ENCODE measurements around the gene ERFE. TPM values are rescaled to one million over a fixed set of nuclear protein-coding genes. Genes with fewer than 3 reads are reported as not detected.

ERFE gene
- total RNA-seq, 5 donors from 2014 or later (not counting 1 experiment from before 2014, with no cell fraction given), result not detected

GRCh38 chr2:238140040-238140439 is 18.7 kb upstream of the ERFE start:
- Histone ChIP-seq H3K36me3 (ENCODE audit: control insufficient read depth in 2 of 2, extremely low read depth in 1 of 2, insufficient read depth in 1 of 2, low read length in 1 of 2) (no peaks in the 10 kb centered on the region), H3K27me3 (replicated peaks in 1 of 2; ENCODE audit: control insufficient read depth in 2 of 2, extremely low read depth in 1 of 2, insufficient read depth in 2 of 2, low read length in 1 of 2) (peaks cover 0 to 2% of the 10 kb centered on the region in 2 experiments), H3K4me3 (ENCODE audit: control insufficient read depth in 1 of 2, extremely low read depth in 1 of 2, low read length in 1 of 2) (no peak overlapping the region), H3K9me3 (no peaks in the 10 kb centered on the region), H3K27ac (ENCODE audit: low read length) (no peak overlapping the region), H3K4me1 (ENCODE audit: control insufficient read depth in 1 of 2, extremely low read depth in 1 of 2, insufficient read depth in 2 of 2, low read length in 2 of 2) (peaks cover 0 to 14% of the 10 kb centered on the region in 2 experiments)
- ChIA-PET CTCF (interaction anchor here in 1 of 2 donors (0.7 kb wide), 1 partner anchor 280 kb away, joined by 4 read pairs; no protein-coding TSS in a partner anchor), POLR2A (no interaction called here)
- H3K4me1 Mint-ChIP-seq, result peaks cover 6 to 9% (median 8%) of the 10 kb centered on the region in 3 donors
- no peaks in the 10 kb centered on the region for H3K27me3 Mint-ChIP-seq
- H3K36me3 Mint-ChIP-seq, result no peaks in the 10 kb centered on the region
- no peaks in the 10 kb centered on the region for H3K9me3 Mint-ChIP-seq
- no peak overlapping the region for H3K4me3 Mint-ChIP-seq
- 90% methylated on average over 3 of the region's 7 CpGs for WGBS (ENCODE audit: insufficient coverage)
- H3K27ac Mint-ChIP-seq, result no peak overlapping the region
- no peak for ATAC-seq (replicated peaks in 1 of 4)
- DNase-seq, result no peak

DNA sequence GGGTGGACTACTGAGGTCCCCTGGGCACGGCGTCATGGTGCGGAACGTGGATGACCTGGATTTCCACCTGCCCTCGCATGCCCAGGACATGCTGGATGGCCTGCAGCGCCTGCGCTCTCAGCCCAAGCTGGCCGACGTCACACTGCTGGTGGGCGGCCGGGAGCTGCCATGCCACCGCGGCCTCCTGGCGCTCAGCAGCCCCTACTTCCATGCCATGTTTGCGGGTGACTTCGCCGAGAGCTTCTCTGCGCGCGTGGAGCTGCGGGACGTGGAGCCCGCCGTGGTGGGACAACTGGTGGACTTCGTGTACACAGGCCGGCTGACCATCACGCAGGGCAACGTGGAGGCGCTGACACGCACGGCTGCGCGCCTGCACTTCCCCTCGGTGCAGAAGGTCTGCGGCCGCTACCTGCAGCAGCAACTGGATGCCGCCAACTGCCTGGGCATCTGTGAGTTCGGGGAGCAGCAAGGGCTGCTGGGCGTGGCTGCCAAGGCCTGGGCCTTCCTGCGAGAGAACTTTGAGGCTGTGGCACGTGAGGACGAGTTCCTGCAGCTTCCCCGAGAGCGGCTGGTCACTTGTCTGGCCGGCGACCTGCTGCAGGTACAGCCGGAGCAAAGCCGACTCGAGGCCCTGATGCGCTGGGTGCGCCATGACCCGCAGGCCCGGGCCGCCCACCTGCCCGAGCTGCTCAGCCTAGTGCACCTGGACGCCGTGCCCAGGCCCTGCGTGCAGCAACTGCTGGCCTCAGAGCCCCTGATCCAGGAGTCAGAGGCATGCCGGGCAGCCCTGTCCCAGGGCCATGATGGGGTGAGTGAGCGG is 17.8 kb upstream of the ERFE start:
- Mint-ChIP-seq H3K27me3 (no peaks in the 10 kb centered on the region), H3K27ac (no peak overlapping the region), H3K9me3 (no peaks in the 10 kb centered on the region), H3K4me1 (peaks cover 6 to 9% (median 8%) of the 10 kb centered on the region in 3 donors), H3K4me3 (no peak overlapping the region), H3K36me3 (no peaks in the 10 kb centered on the region)
- no peak for DNase-seq
- Histone ChIP-seq H3K36me3 (ENCODE audit: control insufficient read depth in 2 of 2, extremely low read depth in 1 of 2, insufficient read depth in 1 of 2, low read length in 1 of 2) (no peaks in the 10 kb centered on the region), H3K27ac (ENCODE audit: low read length) (no peak overlapping the region), H3K27me3 (replicated peaks in 1 of 2; ENCODE audit: control insufficient read depth in 2 of 2, extremely low read depth in 1 of 2, insufficient read depth in 2 of 2, low read length in 1 of 2) (peaks cover 0 to 2% of the 10 kb centered on the region in 2 experiments), H3K4me1 (ENCODE audit: control insufficient read depth in 1 of 2, extremely low read depth in 1 of 2, insufficient read depth in 2 of 2, low read length in 2 of 2) (peaks cover 0 to 14% of the 10 kb centered on the region in 2 experiments), H3K9me3 (no peaks in the 10 kb centered on the region), H3K4me3 (ENCODE audit: control insufficient read depth in 1 of 2, extremely low read depth in 1 of 2, low read length in 1 of 2) (no peak overlapping the region)
- no peak for ATAC-seq (replicated peaks in 1 of 4)
- ChIA-PET POLR2A (no interaction called here), CTCF (no interaction called here)
- WGBS (ENCODE audit: insufficient coverage), result 92% methylated on average over 55 of the region's 60 CpGs

GRCh38 chr2:238141541-238142318 is 17.0 kb upstream of the ERFE start:
- Histone ChIP-seq H3K36me3 (ENCODE audit: control insufficient read depth in 2 of 2, extremely low read depth in 1 of 2, insufficient read depth in 1 of 2, low read length in 1 of 2) (no peaks in the 10 kb centered on the region), H3K9me3 (no peaks in the 10 kb centered on the region), H3K4me3 (ENCODE audit: control insufficient read depth in 1 of 2, extremely low read depth in 1 of 2, low read length in 1 of 2) (no peak overlapping the region), H3K4me1 (ENCODE audit: control insufficient read depth in 1 of 2, extremely low read depth in 1 of 2, insufficient read depth in 2 of 2, low read length in 2 of 2) (peaks cover 0 to 14% of the 10 kb centered on the region in 2 experiments), H3K27me3 (replicated peaks in 1 of 2; ENCODE audit: control insufficient read depth in 2 of 2, extremely low read depth in 1 of 2, insufficient read depth in 2 of 2, low read length in 1 of 2) (peaks cover 0 to 2% of the 10 kb centered on the region in 2 experiments), H3K27ac (ENCODE audit: low read length) (no peak overlapping the region)
- DNase-seq, result peak in 2 of 35 experiments; percentile 13 to 26
- peak in 2 of 4 experiments; percentile 25 to 32 for ATAC-seq (replicated peaks in 1 of 4)
- Mint-ChIP-seq H3K9me3 (no peaks in the 10 kb centered on the region), H3K27ac (peak overlapping the region; percentile 66 to 76), H3K27me3 (no peaks in the 10 kb centered on the region), H3K36me3 (no peaks in the 10 kb centered on the region), H3K4me1 (peaks cover 6 to 9% (median 8%) of the 10 kb centered on the region in 3 donors), H3K4me3 (no peak overlapping the region)
- ChIA-PET CTCF (interaction anchor here in 1 of 2 donors (0.6 kb wide), 1 partner anchor 215 kb away, joined by 3 read pairs; no protein-coding TSS in a partner anchor), POLR2A (no interaction called here)
- 66% methylated on average over 6 of the region's 10 CpGs for WGBS (ENCODE audit: insufficient coverage)

GRCh38 chr2:238142382-238143205 is 16.2 kb upstream of the ERFE start:
- H3K4me3 Mint-ChIP-seq, result no peak overlapping the region
- no peaks in the 10 kb centered on the region for H3K27me3 Mint-ChIP-seq
- peaks cover 6 to 9% (median 8%) of the 10 kb centered on the region in 3 donors for H3K4me1 Mint-ChIP-seq
- H3K9me3 ChIP-seq, result no peaks in the 10 kb centered on the region
- 92% methylated on average over 24 of the region's 30 CpGs for whole genome bisulfite sequencing (ENCODE audit: insufficient coverage)
- ChIA-PET CTCF (interaction anchor here in 1 of 2 donors (0.6 kb wide), 1 partner anchor 216 kb away, joined by 3 read pairs; no protein-coding TSS in a partner anchor), POLR2A (no interaction called here)
- H3K36me3 Mint-ChIP-seq, result no peaks in the 10 kb centered on the region
- no peak overlapping the region for H3K27ac ChIP-seq (ENCODE audit: low read length)
- no peaks in the 10 kb centered on the region for H3K9me3 Mint-ChIP-seq
- no peaks in the 10 kb centered on the region for H3K36me3 ChIP-seq (ENCODE audit: control insufficient read depth in 2 of 2, extremely low read depth in 1 of 2, insufficient read depth in 1 of 2, low read length in 1 of 2)
- ATAC-seq (replicated peaks in 1 of 4) (no peak), DNase-seq (no peak)
- no peak overlapping the region for H3K27ac Mint-ChIP-seq
- no peak overlapping the region for H3K4me3 ChIP-seq (ENCODE audit: control insufficient read depth in 1 of 2, extremely low read depth in 1 of 2, low read length in 1 of 2)
- peaks cover 0 to 14% of the 10 kb centered on the region in 2 experiments for H3K4me1 ChIP-seq (ENCODE audit: control insufficient read depth in 1 of 2, extremely low read depth in 1 of 2, insufficient read depth in 2 of 2, low read length in 2 of 2)
- H3K27me3 ChIP-seq (replicated peaks in 1 of 2; ENCODE audit: control insufficient read depth in 2 of 2, extremely low read depth in 1 of 2, insufficient read depth in 2 of 2, low read length in 1 of 2), result peaks cover 0 to 2% of the 10 kb centered on the region in 2 experiments

DNA sequence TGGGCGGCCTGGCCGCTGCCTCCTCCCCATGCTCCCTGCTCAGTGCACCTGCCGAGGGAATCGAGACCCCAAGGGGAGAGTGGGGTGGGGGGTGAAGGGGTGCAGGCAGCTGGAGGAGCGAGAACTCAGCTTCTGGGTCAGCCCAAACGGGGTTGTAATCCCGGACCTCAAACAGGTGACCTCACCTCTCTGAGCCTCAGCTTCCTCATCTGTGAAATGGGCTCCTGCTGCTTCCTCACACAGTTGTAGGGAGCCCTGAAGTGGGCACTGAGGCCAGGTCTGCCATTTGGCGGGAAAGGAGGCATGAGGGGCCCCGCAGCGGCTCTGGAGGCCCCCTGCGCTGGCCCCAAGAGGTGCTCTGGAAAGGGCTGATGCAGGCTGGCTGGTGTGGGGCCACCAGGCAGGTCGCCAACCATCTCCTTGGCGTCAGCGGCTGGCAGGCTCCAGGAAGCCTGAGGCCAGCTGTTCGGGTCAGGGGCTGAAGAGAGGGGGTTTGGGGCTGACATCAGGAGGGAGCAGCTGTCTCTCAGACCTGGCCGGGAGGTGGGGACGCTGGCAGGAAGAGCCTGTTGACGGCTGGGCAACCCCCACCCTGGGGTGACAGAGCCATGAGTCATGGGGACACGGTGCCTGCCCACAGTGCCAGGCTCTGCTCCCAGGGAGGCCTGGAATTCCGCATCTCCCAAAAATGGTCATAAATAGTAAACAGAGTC is 15.4 kb upstream of the ERFE start:
- WGBS (ENCODE audit: insufficient coverage), result 50% methylated on average over 17 of the region's 20 CpGs

More for the DNA sequence above, 15.4 kb upstream of the ERFE start:
- ATAC-seq (replicated peaks in 1 of 4), result no peak
- ChIA-PET CTCF (no interaction called here), POLR2A (no interaction called here)
- Mint-ChIP-seq H3K4me1 (peaks cover 6 to 9% (median 8%) of the 10 kb centered on the region in 3 donors), H3K36me3 (no peaks in the 10 kb centered on the region), H3K27me3 (no peaks in the 10 kb centered on the region), H3K9me3 (no peaks in the 10 kb centered on the region), H3K27ac (no peak overlapping the region), H3K4me3 (no peak overlapping the region)
- H3K36me3 ChIP-seq (ENCODE audit: control insufficient read depth in 2 of 2, extremely low read depth in 1 of 2, insufficient read depth in 1 of 2, low read length in 1 of 2), result no peaks in the 10 kb centered on the region
- H3K27me3 ChIP-seq (replicated peaks in 1 of 2; ENCODE audit: control insufficient read depth in 2 of 2, extremely low read depth in 1 of 2, insufficient read depth in 2 of 2, low read length in 1 of 2), result peaks cover 0 to 2% of the 10 kb centered on the region in 2 experiments
- DNase-seq, result no peak
- no peak overlapping the region for H3K27ac ChIP-seq (ENCODE audit: low read length)
- no peak overlapping the region for H3K4me3 ChIP-seq (ENCODE audit: control insufficient read depth in 1 of 2, extremely low read depth in 1 of 2, low read length in 1 of 2)
- H3K9me3 ChIP-seq, result no peaks in the 10 kb centered on the region
- H3K4me1 ChIP-seq (ENCODE audit: control insufficient read depth in 1 of 2, extremely low read depth in 1 of 2, insufficient read depth in 2 of 2, low read length in 2 of 2), result peaks cover 0 to 14% of the 10 kb centered on the region in 2 experiments

Measured in T-cell (primary cell).